ENCODE results near the gene CDKAL1.

GRCh38 chr6:20965276-20965675 is 431.0 kb downstream of the CDKAL1 start:
- TF ChIP-seq POLR2A (IDR thresholded peaks at IDR 0.05) (no peak), CTCF (IDR thresholded peaks at IDR 0.05) (no peak)
